ENCODE data around the gene NACA.
A peak's percentile ranks its signal among the peaks of the same experiment; 100 is the strongest.
"Not testable (repeated sequence)": the region's sequence is repeated elsewhere in the genome, so short reads cannot be mapped to it uniquely, and the experiment has no call there.

NACA gene

DNA sequence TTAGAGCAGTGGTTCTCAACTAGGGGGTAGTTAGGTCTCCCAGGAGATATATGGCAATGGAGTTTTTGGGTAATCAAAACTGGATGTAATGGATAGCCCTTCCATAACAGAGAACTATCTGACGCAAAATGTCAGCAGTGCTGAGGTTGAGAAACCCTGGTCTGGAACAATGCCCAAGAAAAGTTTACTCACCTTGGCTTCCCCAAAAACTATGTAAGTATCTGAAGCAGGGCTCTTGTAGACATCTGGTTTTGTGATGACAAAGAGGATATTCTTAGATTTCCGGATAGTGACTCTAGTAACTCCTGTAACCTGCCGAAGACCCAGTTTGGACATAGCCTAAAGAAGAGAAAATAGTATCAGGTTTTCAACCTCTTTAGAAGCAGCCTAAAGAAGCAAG is 11.8 kb downstream of the NACA start:
- no peak overlapping the region for H3K4me3 ChIP-seq (ENCODE audit: low read length)
- peak; percentile 25 for DNase-seq (ENCODE audit: low read depth)
- TF ChIP-seq CTCF (IDR thresholded peaks at IDR 0.05; ENCODE audit: insufficient read depth, low read depth, low read length, missing control alignments), result no peak

DNA sequence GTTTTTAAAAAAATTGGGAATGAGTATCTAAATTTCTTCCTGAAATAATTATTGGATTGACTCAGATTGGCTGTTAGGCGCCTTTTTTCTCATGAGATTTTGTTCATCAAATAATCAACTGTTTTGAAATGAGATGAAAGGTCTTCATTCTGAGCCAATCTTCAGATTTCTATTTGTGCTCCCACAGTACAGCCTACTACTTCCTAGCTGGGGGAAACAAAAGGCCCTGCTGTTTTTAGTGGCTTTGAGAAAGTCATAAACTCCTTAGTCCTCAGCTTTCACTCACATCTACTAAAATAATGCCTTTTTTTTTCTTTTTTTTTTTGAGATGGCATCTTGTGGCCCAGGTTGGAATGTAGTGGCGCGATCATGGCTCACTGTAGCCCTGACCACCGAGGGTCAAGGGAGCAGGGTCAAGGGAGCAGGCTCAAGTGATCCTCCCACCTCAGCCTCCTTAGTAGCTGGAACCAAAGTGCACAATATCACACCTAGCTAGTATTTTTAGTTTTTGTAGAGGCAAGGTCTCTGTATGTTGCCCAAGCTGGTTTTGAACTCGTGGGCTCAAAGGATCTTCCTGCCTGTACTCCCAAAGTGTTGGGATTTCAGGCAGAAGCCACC is 15.2 kb downstream of the NACA start:
- TF ChIP-seq CTCF (IDR thresholded peaks at IDR 0.05; ENCODE audit: insufficient read depth, low read depth, low read length, missing control alignments), result no peak
- DNase-seq (ENCODE audit: low read depth), result no peak
- no peak overlapping the region for H3K4me3 ChIP-seq (ENCODE audit: low read length)

DNA sequence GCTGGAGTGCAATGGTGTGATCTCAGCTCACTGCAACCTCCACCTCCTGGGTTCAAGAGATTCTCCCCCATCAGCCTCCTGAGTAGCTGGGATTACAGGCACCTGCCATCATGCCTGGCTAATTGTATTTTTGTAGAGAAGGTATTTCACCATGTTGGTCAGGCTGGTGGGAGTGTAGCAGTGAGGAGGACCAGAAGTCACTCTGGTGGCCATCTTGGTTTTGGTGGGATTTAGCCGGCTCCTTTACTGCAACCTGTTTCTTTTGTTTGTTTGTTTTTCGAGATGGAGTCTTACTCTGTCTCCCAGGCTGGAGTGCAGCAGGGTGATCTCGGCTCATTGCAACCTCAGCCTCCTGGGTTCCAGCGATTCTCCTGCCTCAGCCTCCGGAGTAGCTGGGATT is 20.6 kb downstream of the NACA start:
- DNase-seq (ENCODE audit: low read depth); H3K4me3 ChIP-seq (ENCODE audit: low read length): not testable (repeated sequence)

DNA sequence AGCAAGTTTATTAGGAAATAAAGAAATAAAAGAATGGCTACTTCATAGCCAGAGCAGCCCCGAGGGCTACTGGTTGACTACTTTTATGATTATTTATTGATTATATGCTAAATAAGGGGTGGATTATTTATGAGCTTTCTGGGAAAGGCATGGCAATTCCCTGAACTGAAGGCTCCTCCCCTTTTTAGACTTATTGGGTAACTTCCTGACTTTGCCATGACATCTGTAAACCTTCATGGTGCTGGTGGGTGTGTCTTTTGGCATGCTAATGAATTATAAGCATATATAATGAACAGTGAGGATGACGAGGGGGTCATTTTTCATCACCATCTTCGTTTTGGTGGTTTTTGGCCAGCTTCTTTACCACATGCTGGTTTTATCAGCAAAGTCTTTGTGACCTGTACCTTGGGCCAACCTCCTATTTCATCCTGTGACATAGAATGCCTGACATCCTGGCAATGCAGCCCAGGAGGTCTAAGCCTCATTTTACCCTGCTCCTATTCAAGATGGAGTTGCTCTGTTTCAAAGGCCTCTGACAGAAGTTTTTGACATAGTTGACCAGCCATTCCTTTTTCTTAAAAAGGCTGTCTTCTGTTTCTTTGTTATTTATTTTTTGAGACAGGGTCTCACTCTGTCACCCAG is 26.0 kb downstream of the NACA start:
- no peak for DNase-seq (ENCODE audit: low read depth)
- no peak for TF ChIP-seq CTCF (IDR thresholded peaks at IDR 0.05; ENCODE audit: insufficient read depth, low read depth, low read length, missing control alignments)
- no peak overlapping the region for H3K4me3 ChIP-seq (ENCODE audit: low read length)

GRCh38 chr12:56695327-56696101 is 29.6 kb downstream of the NACA start:
- DNase-seq (ENCODE audit: low read depth), result no peak
- TF ChIP-seq CTCF (IDR thresholded peaks at IDR 0.05; ENCODE audit: insufficient read depth, low read depth, low read length, missing control alignments), result no peak
- no peak overlapping the region for H3K4me3 ChIP-seq (ENCODE audit: low read length)

GRCh38 chr12:56694161-56694560 is 30.9 kb downstream of the NACA start:
- no peak overlapping the region for H3K4me3 ChIP-seq (ENCODE audit: low read length)
- TF ChIP-seq CTCF (IDR thresholded peaks at IDR 0.05; ENCODE audit: insufficient read depth, low read depth, low read length, missing control alignments), result no peak
- no peak for DNase-seq (ENCODE audit: low read depth)

DNA sequence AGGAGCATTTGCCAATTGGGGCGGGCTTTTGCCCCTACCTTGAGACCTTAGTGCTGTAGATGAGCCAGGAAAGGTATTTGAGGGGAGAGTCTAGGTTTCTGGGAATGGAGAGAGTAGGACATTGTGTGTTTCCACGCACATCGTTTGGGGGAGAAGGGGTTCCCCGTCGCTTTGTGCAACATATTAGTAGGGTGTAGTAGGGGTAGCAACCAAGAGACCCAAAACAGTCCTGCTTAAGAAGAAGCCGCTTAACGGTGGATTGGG is 36.3 kb downstream of the NACA start:
- no peak for DNase-seq (ENCODE audit: low read depth)
- H3K4me3 ChIP-seq (ENCODE audit: low read length), result peak overlapping the region; percentile 76
- TF ChIP-seq CTCF (IDR thresholded peaks at IDR 0.05; ENCODE audit: insufficient read depth, low read depth, low read length, missing control alignments), result no peak
